HG02981 (cell line): ENCODE results near the gene SYNGR3.
"Not testable (repeated sequence)": the region's sequence is repeated elsewhere in the genome, so short reads cannot be mapped to it uniquely, and the experiment has no call there.

Experiments
- ATAC-seq: cut with Tn5 transposase; IDR thresholded peaks from one replicate; pipeline ENCODE4 v1.9.1; 2021; ENCODE audit warnings: mild to moderate bottlenecking, moderate library complexity; ENCODE audit not compliant: unreplicated experiment

Gene SYNGR3

DNA sequence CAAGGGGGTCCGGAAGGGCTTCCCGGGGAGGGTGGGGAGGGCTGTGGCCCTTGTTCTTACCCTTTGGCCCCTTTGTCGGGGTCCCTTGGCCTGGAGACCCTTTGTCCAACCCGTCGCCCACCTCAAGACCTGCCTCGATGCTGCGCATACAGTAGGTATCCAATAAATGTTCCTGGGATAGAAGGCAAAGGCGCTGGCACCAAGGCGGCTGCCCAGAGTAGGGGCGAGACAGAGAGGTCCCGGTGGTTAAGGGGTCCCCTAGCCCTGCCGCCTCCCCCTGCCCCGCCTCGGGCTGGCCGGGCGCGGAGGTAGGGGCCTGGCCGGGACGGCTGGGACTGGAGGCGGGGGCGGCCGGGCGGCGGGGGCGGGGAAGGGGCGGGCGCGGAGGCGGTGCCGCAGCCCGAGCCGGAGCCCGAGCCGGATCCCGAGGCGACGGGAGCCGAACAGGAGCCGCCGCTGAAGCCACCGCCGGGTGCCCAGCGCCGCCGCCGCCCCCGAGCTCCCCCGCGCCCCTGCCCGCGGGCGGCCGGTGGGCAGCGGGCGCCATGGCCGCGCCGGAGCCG lies 36.8 kb downstream of the SYNGR3 start, which contains the start of gene NHERF2:
TSS of gene NHERF2 (plus strand) at position 442 of the 563 bp plus-strand sequence. CDS start at position 546, 104 bp downstream.
- no peak for ATAC-seq

DNA sequence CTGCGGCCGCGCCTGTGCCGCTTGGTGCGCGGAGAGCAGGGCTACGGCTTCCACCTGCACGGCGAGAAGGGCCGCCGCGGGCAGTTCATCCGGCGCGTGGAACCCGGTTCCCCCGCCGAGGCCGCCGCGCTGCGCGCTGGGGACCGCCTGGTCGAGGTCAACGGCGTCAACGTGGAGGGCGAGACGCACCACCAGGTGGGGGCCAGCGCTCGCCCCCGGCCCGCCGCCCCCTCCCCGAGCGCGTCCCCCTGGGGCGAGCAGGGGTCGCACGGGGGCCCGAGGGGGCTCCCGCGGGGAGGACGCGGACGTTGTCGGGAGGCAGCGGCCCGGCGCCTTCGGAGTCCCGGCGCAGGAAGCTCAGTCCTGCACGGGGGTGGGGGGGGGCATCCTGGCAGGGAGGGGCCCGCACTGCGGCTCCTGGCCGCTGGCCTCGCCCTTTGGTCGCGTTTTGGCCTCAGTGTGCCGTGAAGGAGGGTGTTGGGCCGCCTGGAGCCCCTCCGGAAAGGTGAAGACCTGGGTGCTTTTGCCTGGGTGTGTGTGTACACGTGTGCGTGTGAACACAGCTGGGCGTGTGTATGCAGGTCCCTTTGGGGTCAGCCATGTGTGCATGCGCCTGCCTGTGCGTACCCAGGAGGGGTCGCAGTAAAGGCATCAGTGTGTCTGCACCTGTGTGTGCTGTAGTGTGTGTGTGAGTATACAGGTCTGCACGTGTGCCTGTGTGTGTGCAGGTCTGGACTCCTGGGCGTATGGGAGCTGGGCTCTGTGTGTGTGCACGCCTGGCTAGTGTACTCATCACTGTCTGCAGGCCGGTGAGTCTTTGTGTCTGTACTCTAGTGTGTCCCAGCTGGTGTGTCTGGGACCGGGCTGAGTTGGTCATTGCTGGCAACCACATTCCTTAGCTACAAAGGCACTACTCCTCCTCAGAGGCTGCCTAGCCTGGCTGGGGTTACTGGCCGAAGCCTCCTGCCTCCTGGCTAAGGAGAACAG lies 37.5 kb downstream of the SYNGR3 start:
- ATAC-seq = no peak

DNA sequence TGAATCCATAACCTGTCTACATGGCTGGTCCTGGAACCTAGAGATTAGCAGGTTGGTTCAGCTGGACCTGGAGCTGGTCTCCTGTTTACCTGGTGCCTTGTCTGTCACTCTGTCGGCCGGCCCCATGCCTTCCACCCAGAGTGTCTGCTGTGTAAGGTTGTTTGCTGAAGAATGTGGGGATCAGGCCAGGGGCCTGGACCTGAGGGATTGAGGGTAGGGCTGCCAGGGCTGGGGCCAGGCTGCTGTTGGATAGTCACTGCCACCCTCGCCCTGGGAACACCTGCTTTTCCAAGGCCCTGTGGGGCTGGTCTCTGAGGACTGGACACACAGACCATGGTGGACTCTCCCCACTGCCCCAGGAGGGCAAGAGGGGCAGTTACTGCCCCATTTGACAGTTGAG lies 38.4 kb downstream of the SYNGR3 start:
- ATAC-seq = no peak

DNA sequence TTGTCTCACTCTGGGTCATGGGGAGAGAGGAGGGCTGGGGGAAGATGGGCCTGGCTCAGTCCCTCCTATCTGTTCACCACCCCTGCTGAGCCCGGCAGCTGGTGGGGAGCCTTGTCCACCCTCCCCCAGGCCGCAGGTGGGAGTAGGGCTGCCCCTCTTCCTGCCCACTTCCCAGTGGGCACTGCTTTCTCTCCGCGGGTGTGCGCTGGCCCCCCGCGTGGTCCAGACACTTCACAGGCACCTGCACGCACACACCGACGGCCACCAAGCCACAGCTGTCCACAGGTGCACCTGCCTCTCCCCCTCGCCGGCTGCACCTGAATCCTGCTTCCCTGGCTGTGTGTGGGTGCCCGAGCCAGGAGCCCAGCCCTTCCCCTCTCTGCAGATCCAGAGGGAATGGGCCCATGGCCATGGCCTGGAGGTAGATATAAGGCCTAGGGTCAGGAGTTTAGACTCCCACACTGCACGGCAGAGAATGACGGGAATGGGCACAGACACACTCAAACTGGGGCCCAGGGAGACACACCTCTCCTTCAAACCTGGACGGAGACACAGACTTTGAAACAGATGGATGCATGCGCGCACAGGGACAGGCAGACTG lies 39.0 kb downstream of the SYNGR3 start:
- ATAC-seq = no peak

DNA sequence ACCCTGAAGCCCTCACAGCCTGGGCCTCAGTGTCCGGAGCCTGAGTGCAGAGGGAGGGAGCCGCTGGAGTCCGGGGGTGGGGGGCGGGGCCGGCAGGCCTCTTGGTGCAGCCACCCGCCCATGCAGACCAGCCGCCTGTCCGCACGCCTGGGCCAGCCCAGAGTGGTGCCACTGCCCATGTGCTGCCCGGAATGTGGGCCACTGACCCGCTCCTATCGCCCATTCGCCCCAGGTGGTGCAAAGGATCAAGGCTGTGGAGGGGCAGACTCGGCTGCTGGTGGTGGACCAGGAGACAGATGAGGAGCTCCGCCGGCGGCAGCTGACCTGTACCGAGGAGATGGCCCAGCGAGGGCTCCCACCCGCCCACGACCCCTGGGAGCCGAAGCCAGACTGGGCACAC lies 39.6 kb downstream of the SYNGR3 start:
- no peak for ATAC-seq

DNA sequence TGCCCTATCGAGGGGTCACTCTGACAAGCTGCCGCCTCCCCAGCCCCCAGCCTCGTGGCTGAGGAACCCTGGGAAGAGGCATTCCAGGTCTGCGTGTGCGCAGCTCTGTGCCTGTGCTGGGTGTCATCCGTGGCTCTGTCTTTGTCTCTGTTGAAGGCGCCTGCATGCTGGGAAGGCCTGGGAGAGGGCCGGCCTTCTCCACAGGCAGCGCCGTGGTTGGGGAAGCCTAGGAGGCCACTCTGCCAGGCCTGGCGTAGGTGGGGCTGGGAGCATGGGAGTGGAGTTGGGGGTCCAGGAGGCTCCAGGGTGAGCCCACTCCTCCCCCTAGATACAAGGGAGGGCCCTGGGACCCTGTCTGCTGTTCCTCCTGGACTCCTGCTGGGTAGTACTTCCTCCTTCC lies 40.3 kb downstream of the SYNGR3 start:
- no peak for ATAC-seq

DNA sequence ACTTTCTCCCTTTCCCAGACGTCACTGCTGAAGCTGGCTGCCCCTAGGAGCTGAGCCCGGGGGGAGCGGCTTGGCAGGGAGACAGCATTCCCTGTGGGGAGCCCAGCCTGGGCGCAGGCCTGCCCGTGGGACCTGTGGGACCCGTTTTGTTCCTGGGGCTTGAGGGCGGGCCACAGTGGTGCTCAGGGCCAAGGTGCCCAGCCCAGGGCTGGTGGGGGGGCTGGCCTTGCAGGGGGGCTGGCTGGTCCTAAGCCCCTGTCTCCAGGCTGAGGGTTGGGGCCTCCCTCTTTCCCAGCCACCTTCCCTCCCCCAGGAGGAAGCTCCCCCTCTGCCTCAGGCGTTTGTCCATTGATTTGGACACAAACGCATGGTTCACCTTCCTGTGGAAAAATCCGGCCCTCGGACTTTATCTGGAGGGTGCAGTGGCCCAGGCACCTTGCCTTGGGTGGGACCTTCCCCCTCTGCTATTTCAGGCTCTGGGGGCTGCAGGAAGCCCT lies 41.4 kb downstream of the SYNGR3 start:
- no peak for ATAC-seq

DNA sequence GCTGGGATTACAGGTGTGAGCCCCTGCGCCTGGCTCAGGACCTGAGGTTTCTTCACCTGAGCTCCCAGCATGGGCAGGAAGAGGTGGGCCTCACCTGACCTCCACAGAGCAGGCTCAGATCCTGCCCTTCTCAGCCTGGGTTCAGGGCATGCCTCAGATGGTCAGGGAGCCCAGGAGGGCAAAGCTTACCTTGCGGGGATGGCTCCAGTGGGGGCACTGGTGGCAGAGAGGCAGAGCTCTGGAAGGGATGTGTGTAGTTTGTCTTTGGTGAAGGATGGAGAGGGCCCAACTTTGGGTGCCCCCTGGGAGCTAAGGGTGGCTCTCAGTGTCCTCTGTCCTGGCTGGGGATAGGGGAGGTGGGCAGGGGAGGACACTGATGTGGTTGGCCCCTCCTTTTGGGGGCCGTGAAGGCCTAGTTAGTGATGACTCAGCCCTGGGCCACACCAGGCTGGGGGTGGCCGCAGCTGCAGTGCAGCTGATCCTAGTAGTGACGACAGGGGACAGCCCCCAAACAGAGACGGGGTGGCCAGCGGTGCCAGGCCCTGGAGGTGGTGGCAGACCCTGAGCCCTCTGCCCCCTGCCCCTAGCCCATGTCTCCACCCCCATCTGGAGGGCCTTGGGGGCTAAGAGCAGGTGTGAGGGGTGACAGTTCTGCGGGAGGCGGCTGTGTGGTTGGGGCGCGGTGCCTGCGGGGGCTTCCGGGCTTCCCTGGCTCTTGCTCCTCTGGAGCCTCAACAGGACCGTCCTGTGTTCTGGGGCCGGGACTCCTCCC lies 42.7 kb downstream of the SYNGR3 start:
- ATAC-seq = no peak

DNA sequence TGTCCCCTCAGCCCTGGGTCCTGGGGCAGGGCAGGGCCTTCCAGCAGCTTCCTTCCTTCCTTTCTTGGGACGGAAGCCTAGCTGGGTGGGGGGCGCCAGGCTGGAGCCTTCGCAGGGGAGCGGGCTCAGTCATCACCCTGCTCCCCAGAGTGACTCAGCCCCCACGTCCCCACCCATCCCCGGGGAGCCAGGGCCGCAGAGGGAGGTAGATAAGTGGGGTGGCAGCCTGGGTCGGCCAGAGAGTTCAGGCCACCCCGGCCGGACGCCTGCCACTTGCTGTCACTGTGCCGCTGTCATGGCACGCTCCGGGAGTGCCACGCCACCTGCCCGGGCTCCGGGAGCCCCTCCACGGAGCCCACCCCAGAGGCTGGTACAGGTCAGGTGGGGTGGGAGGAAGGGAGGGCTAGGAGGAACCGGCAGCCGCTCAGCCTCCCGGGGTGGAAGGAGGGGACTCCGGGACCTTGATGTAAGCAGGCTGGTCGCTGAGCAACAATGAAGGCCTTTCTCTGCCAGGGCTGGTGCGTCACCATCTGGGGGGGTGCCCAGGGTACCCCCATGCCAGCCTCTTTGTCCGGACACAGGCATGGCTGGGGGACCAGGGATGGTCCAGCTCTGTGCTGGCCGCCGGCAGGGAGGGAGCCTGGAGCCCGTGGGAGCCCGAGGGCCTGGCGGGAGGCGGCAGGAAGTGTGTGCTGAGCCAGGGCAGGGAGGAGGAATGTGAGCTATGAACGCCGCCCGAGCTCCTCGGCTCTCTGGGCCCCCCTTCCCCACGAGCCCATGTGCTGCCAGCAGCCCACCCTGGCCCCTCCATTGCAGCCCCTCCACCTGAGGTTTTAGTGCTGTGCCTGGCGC lies 43.5 kb downstream of the SYNGR3 start:
- no peak for ATAC-seq

DNA sequence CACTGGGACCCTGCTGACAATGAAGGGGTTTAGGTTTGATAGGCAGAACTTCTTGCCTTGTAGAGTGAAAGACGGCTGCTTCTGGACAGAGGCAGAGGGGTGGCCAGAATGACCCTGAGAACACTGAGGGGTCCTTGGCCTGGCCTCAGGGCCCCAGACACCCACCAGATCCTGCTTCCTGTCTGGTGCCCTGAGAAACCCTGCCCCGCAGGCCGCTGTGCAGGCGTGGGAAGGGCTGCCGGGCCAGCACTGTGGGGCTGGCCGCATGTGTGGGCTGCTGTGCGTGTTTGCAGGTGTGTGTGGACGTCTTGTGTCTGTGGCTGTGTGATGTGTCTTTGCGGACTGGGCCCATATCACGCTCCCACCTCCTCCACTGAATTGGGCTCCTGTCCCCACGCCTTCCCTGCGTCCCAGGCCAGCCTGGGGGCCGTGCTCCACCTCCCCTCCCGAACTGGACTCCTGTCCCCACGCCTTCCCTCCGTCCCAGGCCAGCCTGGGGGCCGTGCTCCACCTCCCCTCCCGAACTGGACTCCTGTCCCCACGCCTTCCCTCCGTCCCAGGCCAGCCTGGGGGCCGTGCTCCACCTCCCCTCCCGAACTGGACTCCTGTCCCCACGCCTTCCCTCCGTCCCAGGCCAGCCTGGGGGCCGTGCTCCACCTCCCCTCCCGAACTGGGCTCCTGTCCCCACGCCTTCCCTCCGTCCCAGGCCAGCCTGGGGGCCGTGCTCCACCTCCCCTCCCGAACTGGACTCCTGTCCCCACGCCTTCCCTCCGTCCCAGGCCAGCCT lies 44.3 kb downstream of the SYNGR3 start:
- ATAC-seq = not testable (repeated sequence)

DNA sequence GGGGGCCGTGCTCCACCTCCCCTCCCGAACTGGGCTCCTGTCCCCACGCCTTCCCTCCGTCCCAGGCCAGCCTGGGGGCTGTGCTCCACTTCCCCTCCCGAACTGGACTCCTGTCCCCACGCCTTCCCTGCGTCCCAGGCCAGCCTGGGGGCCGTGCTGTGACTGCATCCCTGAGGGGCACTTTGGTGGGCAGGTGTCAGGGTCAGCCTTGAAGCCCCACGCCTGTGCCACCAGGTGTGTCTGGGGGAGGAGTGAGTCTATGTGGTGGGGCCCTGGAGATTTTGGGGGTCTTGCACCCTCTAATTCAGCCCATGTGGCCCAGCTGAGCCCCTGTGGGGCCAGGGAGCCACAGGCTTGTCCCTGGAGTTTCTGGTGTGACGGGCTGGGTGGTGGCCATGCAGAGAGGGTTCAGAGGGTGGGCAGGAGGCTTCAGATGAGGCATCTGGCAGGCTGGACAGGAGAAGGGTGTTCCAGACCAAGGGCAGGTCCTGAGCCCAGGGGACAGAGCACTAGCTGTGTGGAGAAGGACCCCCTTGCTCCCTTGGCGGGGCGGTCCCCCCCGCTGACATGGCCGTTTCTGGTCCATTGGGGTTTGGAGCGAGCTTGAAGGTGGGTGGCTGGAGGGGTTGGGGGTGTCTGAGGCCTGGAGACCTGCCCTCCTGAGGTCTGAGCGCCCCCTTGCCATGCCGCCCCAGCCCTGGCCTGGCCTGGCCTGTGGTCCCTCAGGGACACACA lies 45.1 kb downstream of the SYNGR3 start:
- ATAC-seq = no peak

DNA sequence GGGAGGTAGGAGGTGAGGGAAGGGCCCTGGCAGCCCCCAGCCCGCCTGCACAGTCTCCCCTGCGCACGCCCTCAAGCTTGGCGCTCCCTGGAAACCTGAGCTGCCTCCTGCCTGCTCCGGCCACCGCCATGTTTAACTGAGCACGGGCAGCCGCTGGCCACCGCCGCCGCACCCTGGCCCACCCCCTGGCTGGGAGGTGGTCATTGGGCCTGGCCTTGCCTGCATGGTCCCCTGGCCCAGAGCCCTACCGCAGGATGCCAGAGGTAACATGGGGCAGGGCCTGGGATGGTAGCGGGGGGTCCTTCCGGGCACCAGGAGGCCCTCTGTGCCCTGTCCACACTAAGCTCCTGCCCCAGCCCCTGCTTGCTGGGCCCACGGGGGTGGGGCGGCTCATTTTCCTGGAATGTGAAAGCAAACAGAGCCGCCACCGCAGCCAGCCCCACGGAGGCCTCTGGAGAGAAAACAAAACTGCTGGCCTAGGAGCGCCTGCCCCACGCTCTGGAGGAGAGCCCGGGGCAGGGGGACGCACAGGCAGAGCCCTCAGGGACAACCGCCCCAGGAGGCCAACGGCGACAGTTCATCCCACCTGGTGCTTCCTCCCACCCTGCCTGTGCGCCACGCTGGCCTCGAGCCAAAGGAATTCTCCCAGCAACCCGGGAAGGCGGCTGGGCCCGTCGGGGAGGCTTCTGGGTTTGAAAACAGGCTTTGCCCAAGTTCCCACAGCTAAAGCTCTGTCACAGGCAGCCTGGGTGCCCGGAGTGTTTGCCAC lies 45.8 kb downstream of the SYNGR3 start:
- ATAC-seq = no peak

DNA sequence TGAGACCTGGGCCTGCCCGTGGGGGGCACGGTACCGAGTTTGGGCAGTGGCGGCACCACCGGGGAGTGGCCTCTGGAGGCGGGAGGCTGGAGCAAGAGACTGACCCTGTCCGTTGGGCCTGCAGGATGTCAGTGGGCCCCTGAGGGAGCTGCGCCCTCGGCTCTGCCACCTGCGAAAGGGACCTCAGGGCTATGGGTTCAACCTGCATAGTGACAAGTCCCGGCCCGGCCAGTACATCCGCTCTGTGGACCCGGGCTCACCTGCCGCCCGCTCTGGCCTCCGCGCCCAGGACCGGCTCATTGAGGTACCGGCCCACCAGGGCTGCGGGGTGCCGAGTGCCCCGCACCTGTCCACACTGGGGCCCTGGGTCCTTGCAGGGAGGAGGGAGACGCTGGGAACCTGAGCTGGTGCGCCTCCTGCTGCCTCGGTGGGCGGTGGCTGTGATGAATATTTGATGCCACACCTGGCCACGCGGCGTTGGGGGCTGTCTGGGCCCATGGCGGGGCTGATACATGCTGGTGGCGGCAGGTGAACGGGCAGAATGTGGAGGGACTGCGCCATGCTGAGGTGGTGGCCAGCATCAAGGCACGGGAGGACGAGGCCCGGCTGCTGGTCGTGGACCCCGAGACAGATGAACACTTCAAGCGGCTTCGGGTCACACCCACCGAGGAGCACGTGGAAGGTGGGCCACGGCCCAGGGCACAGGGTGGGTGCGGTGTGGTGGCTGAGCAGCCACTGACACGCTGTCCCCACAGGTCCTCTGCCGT lies 46.6 kb downstream of the SYNGR3 start:
- no peak for ATAC-seq

DNA sequence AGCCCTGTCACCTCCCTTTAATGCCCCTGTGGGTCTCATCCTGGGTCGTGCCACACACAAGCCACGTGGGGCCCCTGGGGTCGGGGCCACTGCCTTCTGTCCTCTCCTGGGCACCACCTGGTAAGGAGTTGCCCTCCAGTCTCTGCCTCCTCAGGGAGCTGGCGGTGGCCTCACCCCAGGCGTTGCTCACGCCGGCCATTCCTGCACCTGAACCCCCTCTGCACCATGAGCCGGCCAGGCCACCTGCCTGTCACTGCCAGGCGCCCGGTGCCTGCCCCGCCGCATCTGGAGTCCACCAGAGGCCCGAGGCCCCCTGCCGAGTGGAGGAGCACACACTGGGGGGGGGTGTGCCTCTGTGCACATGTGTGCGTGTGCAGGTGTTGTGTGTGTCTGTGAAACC lies 47.3 kb downstream of the SYNGR3 start:
- ATAC-seq = no peak

DNA sequence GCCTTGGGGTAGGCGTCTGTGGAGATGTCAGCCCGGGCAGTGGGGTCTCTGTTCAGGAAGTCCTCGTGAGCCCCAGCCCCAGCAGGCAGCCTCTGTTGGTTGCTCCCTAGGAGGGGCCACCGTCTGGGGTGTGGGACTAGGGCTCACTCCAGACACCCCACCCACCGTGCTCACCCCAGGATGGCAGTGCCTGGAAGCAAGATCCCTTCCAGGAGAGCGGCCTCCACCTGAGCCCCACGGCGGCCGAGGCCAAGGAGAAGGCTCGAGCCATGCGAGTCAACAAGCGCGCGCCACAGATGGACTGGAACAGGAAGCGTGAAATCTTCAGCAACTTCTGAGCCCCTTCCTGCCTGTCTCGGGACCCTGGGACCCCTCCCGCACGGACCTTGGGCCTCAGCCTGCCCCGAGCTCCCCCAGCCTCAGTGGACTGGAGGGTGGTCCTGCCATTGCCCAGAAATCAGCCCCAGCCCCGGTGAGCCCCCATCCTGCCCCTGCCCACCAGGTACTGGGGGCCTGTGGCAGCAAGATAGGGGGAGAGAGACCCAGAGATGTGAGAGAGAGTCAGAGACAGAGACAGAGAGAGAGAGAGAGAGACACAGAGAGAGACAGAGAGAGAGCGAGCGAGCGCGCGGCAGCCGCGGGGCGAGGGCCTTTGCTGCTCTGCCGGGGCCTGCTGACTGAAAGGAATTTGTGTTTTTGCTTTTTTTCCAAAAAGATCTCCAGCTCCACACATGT lies 48.0 kb downstream of the SYNGR3 start:
- no peak for ATAC-seq
